IPS-18c (cell line): Measurements from ENCODE around the gene CYP2J2.
"Not testable (repeated sequence)": the region's sequence is repeated elsewhere in the genome, so short reads cannot be mapped to it uniquely, and the experiment has no call there.

ENCODE experiments used
- H3K4me3 ChIP-seq: 2 replicates; pipeline ENCODE4 v1.7.0; 2013; ENCODE audit warnings: low read depth, mild to moderate bottlenecking, low read length, moderate library complexity; ENCODE audit not compliant: insufficient read depth
- H3K9me3 ChIP-seq: one replicate; pipeline ENCODE4 v1.6.1; 2013; ENCODE audit warnings: mild to moderate bottlenecking, low read length, moderate library complexity; ENCODE audit not compliant: control insufficient read depth, insufficient read depth

Gene CYP2J2

GRCh38 chr1:59892841-59893811, 33.4 kb downstream of the CYP2J2 start:
- peaks cover 7% of the 10 kb centered on the region for H3K9me3 ChIP-seq
- H3K4me3 ChIP-seq, result no peak overlapping the region

DNA sequence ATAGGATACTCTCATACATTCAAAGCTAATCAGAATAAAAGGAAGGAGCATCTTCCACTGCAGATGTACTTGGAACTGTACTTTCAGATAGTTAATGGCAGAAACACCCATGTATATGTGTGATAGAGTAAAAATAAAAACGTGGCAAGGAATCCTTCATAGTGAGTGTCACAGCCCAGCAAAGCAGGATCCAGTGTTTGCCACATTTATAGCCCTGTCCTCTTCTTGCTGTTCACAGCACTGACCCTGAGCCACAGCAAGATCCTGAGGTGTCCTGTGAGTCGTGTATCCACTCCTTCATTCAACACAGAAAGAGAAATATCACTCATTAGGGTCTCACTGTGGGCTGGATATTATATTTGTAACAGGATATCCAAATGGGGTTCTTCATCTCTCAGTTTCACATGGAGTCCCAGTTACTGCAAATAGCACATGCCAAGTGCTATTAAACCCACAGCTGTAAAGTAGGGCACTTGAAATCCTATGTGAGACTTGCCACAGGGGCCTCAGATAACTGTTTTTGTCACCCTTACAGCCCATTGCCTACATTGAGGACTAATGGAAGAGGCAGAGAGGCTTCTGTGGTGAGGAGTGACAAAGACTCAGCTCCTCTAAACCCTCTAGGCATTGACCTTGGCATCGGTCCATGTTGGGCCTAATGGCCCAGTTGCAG, 41.3 kb downstream of the CYP2J2 start:
- Histone ChIP-seq H3K9me3 (peaks cover 4% of the 10 kb centered on the region), H3K4me3 (no peak overlapping the region)

DNA sequence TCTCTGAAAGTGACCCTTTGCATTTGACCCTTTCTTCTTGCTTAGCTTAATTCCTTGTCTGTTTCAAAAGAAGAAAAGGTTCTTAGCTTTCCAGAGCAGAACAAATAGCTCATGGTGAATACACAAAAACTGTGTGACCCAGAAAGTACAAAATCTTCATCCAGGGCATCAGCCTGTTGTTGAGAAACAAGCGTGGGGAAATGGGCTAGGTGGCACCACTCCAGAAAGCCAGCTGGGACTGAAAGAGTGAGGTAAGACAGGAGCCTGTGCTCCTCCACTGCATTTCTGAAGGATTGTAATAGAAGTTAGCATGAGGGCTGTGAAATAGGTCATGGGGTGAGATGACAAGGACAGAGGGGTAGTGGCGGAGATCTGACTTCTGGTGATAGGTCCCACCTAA, 45.8 kb downstream of the CYP2J2 start:
- H3K4me3 ChIP-seq, result no peak overlapping the region

GRCh38 chr1:59879996-59880505, 46.5 kb downstream of the CYP2J2 start:
- Histone ChIP-seq H3K9me3 (no peaks in the 10 kb centered on the region), H3K4me3 (no peak overlapping the region)

More for the DNA sequence above, 45.8 kb downstream of the CYP2J2 start:
- no peaks in the 10 kb centered on the region for H3K9me3 ChIP-seq

GRCh38 chr1:59879574-59879973, 47.0 kb downstream of the CYP2J2 start:
- Histone ChIP-seq H3K4me3 (no peak overlapping the region), H3K9me3 (no peaks in the 10 kb centered on the region)

DNA sequence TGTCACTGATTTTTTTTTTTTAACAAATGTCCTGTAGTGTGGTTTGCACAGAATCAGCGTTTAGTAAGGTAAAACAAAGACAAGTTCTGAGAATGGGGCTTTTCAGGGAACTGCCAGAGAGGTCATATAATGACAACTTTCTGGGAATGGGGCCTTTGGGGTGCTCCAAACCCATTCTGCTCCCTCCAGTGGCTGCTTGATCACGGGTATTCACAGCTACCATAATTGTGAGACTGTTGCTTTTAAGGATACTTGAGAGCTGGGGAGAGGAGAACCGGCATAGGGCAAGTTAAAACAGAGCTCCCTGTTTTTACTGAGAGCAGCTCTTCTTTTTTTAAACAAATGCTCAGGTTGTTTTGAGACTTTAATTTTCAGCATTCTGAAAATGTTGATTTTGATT, 48.2 kb downstream of the CYP2J2 start:
- no peak overlapping the region for H3K4me3 ChIP-seq
- H3K9me3 ChIP-seq, result no peaks in the 10 kb centered on the region

DNA sequence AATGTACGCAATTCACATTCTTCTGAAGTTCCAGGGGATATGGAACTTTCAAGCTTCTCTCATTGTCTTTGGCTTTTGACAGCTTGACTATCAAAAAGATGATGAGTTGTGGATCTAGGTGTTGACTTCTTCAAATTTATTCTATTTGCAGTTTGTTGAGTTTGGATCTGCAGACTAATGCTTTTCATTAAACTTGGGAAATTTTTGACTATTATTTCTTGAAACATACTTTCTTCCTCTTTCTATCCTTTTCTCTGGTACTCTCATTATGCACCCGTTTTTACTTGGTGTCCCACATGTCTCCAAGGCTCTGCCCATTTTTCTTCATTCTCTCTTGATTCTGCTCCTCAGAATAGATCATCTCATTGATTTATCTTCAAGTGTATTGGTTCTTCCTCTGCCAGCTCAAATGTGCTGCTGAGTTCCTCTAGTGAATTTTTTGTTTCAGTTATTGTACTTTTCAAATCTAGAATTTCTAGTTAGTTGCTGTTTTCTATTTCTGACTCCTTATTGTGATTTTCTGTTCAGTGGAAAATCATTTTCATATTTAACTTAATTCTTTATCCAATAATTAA, 49.4 kb downstream of the CYP2J2 start:
- H3K4me3 ChIP-seq, result no peak overlapping the region
- no peaks in the 10 kb centered on the region for H3K9me3 ChIP-seq

DNA sequence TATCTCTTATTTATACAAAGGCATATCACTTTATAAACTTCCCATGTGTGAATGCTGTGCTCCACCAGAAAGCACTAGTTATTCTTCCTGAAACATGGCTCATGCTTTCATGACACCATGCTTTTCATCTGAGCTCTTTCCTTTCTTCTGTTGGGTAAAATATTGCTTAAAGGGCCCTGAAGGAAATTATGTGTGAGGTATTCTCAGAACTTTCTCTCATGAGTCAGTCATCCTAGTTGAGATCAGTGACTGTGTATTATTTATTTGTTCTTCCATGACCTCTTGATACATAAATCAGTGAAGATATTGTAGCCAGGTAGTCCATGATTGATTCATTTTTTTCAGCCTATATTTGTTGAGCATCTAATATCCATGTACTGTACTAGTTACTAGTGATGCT, 54.8 kb downstream of the CYP2J2 start:
- H3K4me3 ChIP-seq, result no peak overlapping the region
- no peaks in the 10 kb centered on the region for H3K9me3 ChIP-seq

GRCh38 chr1:59866462-59866861, 60.1 kb downstream of the CYP2J2 start:
- no peaks in the 10 kb centered on the region for H3K9me3 ChIP-seq
- H3K4me3 ChIP-seq, result no peak overlapping the region

GRCh38 chr1:59857679-59858354, 68.8 kb downstream of the CYP2J2 start:
- no peak overlapping the region for H3K4me3 ChIP-seq

GRCh38 chr1:59856725-59857338, 69.7 kb downstream of the CYP2J2 start:
- no peaks in the 10 kb centered on the region for H3K9me3 ChIP-seq

More at GRCh38 chr1:59857679-59858354, 68.8 kb downstream of the CYP2J2 start:
- no peaks in the 10 kb centered on the region for H3K9me3 ChIP-seq

DNA sequence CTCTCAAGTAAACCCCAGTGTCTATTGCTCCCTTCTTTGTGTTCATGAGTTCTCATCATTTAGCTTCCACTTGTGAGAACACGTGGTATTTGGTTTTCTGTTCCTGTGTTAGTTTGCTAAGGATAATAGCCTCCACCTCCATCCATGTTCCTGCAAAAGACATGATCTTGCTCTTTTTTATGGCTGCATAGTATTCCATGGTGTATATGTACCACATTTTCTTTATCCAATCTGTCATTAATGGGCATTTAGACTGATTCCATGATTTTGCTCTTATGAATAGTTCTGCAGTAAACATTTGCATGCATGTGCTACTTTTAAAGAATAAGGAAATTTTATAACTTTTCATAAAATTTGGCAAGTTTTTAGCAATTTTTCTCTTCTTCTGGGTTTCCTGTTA, 71.3 kb downstream of the CYP2J2 start:
- not testable (repeated sequence) for H3K9me3 ChIP-seq, H3K4me3 ChIP-seq

More at GRCh38 chr1:59856725-59857338, 69.7 kb downstream of the CYP2J2 start:
- H3K4me3 ChIP-seq, result no peak overlapping the region

- H3K9me3 ChIP-seq, result no peaks in the 10 kb centered on the region
- no peak overlapping the region for H3K4me3 ChIP-seq
These were observed 74.5 kb downstream of the CYP2J2 start for GRCh38 chr1:59852117-59852516.

DNA sequence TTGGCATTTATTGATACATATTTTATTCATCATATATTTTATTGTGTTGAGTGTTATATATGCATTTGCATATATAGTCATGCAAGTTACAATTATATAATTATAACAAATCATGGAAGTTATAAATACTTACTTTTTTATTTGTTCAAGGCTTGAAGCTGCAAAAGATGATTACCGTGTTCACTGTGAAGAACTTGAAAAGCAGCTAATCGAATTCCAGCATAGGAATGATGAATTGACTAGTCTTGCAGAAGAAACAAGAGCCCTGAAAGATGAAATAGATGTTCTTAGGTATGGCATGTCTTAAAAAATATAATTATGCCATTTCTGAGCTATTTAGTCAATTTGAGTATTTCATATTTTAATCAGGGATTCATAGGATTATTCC, 79.7 kb downstream of the CYP2J2 start:
- no peaks in the 10 kb centered on the region for H3K9me3 ChIP-seq
- H3K4me3 ChIP-seq, result no peak overlapping the region

DNA sequence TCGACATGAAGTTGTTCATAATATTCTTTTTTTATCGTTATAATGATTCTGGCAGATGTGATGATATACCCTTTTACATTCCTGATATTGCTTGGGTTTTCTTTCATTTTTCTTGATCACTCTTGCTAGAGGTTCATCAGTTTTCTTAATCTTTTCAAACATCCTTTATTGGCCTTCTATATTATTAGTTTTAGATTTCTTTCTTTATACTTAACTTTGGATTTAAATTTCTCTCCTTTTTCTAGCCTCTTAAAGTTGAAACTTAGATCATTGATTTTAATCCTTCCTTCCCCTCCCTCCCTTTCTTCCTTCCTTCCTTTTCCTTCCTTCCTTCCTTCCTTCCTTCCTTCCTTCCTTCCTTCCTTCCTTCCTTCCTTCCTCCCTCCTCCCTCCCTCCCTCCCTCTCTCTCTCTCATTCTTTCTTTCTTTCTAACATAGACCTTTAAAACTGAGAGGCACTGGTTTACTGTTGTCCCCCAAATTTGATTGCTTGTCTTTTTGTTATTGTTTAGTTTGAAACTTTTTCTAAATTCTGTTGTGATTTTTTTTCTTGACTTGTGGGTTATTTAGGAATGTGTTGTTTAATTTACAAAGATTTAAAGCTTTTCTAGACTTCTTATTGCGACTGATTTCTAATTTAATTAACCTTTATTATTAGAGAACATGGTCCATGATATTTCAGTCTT, 80.2 kb downstream of the CYP2J2 start:
- H3K9me3 ChIP-seq, result no peaks in the 10 kb centered on the region
- no peak overlapping the region for H3K4me3 ChIP-seq

- H3K4me3 ChIP-seq, result no peak overlapping the region
- H3K9me3 ChIP-seq, result no peaks in the 10 kb centered on the region
These were observed 81.5 kb downstream of the CYP2J2 start for GRCh38 chr1:59845091-59845490.
